Pancreas (tissue), 10 donors: ENCODE results near the gene SEL1L. TPM values are rescaled to one million over a fixed set of nuclear protein-coding genes. Genes with fewer than 3 reads are reported as not detected.
"Not testable (repeated sequence)": the region's sequence is repeated elsewhere in the genome, so short reads cannot be mapped to it uniquely, and the experiment has no call there.

Source experiments
- ATAC-seq, 4 donors: fragments of 200-7000 bp; cut with Tn5 transposase; one replicate each; pipeline versions ENCODE4 v1.8.0 to v1.9.1; 2020; ENCODE audit warnings: mild to moderate bottlenecking in 4 of 4, moderate library complexity in 4 of 4
- DNase-seq, 6 donors: peaks; one replicate each; pipeline ENCODE4 v3.0.0-alpha.2; 2020
- FAIRE-seq: peaks from 2 replicates; lab custom pipeline; 2012; peaks lifted over from hg19 to GRCh38; lab: Jason Lieb, UNC
- H3K27ac ChIP-seq, 4 donors: fragments of 200-600 bp; sonication (generic); 1 replicate in 3 of 4; 2 replicates in 1 of 4; pipeline versions ENCODE4 v1.5.0 to v1.8.0; 2020
- H3K27me3 ChIP-seq, 4 donors: fragments of 200-600 bp; one replicate each; pipeline ENCODE4 v1.8.0; 2021
- H3K36me3 ChIP-seq, 3 donors: fragments of 200-600 bp; sonication (generic) in 1 of 3; one replicate each; pipeline versions ENCODE4 v1.5.0 to v1.8.0; 2020 to 2021
- H3K4me1 ChIP-seq, 3 donors: fragments of 200-600 bp; one replicate each; pipeline ENCODE4 v1.8.0; 2021
- H3K4me3 ChIP-seq, 4 donors: fragments of 200-600 bp; sonication (generic) in 2 of 4; one replicate each; pipeline versions ENCODE4 v1.5.0 to v1.8.0; 2020 to 2021
- H3K9me3 ChIP-seq, 4 donors: fragments of 200-600 bp; one replicate each; pipeline ENCODE4 v1.8.0; 2021
- WGBS, 2 donors: extraction: QIAGEN DNeasy Blood & Tissue Kit; methylation state at CpG; one replicate each; pipeline ENCODE4 v1.1.7; 2013; 5-methylcytosine and 5-hydroxymethylcytosine counted together
- intact Hi-C, 3 donors: fragments of 100-400 bp; cut with DNase I; formaldehyde crosslinking; loops; one replicate each; pipeline versions ENCODE4 v1.11.1 to v1.14.2; 2022
- polyA plus RNA-seq, 2 donors: library from polyadenylated mRNA; stranded (reverse); fragments of 200-250 nt; gene quantifications; one replicate each; pipeline ENCODE4 v1.2.3, GENCODE V29; 2013
- total RNA-seq, 6 donors: library from RNA; stranded (reverse); fragmentation: NEBNext Ultra II Directional in 4 of 6; extraction: Animal tissue kit (Norgen Biotek cat#: 25700) in 4 of 6; gene quantifications; one replicate each; pipeline versions ENCODE4 v1.2.1 to v1.2.4, GENCODE V29; 2021 to 2023
- TF ChIP-seq, protein P1 (sequence below), 4 donors: fragments of 200-600 bp; sonication (generic) in 3 of 4; IDR thresholded peaks; one replicate each; pipeline versions ENCODE4 v1.5.0 to v1.8.0; 2021; ENCODE audit warnings: antibody characterized with exemption in 4 of 4
- donor health status: healthy with polysubstance abuse.
- donor health status: DM: no; HTN: no; CAD: no; lungs with moderate emphysema.
- donor health status: DM: no; HTN: no; CAD: no.
- donor health status: control.
- donor health status: control.
- donor health status: Bipolar disorder and iron deficiency.
- donor health status: DM: yes; HTN: yes; CAD: no.
- donor health status: DM: no; HTN: no; CAD: no.
- donor health status: DM: no; HTN: no; CAD: no.
- donor health status: DM: yes; HTN: yes; CAD: no.

The SEL1L gene
- total and polyA plus RNA-seq, 8 donors, result 54.5 to 763 (median 423) TPM

- TF ChIP-seq, protein P1, sequence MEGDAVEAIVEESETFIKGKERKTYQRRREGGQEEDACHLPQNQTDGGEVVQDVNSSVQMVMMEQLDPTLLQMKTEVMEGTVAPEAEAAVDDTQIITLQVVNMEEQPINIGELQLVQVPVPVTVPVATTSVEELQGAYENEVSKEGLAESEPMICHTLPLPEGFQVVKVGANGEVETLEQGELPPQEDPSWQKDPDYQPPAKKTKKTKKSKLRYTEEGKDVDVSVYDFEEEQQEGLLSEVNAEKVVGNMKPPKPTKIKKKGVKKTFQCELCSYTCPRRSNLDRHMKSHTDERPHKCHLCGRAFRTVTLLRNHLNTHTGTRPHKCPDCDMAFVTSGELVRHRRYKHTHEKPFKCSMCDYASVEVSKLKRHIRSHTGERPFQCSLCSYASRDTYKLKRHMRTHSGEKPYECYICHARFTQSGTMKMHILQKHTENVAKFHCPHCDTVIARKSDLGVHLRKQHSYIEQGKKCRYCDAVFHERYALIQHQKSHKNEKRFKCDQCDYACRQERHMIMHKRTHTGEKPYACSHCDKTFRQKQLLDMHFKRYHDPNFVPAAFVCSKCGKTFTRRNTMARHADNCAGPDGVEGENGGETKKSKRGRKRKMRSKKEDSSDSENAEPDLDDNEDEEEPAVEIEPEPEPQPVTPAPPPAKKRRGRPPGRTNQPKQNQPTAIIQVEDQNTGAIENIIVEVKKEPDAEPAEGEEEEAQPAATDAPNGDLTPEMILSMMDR (IDR thresholded peaks at IDR 0.05), result no peak
- intact Hi-C loops, result no loop called here
Observed at GRCh38 chr14:81434230-81434629, 99.4 kb downstream of the SEL1L start.

DNA sequence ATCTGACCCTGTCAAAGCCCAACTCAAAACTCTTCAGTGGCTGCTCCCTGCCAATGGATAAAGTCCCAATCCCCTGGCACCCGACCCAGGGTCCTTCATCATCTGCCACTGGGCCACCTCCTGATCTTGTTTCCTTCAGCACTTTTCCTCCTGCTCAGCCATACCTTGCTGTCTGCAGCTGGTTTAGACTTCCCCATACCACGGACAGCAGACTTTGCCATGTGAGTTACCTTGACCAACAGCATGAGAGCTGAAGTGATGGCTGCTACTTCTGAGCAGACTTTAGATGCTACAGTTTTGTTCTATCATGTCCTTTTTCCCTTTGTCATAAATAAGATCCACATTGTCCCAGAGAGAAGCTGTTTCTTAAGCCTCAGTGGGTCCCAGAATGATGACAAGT lies 100.3 kb downstream of the SEL1L start:
- 61 to 69% methylated on average over 2 of the region's 2 CpGs for WGBS, 2 donors
- no peak for FAIRE-seq
- H3K4me3 ChIP-seq, result no peak overlapping the region
- no peaks in the 10 kb centered on the region for H3K36me3 ChIP-seq
- no peaks in the 10 kb centered on the region for H3K9me3 ChIP-seq
- no peak for ATAC-seq
- H3K27ac ChIP-seq, result no peak overlapping the region
- intact Hi-C loops, result no loop called here
- TF ChIP-seq, protein P1 (IDR thresholded peaks at IDR 0.05), result no peak
- no peak for DNase-seq
- H3K27me3 ChIP-seq, result peaks cover 0 to 3% (median 0%) of the 10 kb centered on the region in 4 donors
- H3K4me1 ChIP-seq, result peaks cover 0 to 6% (median 5%) of the 10 kb centered on the region in 3 donors

More at GRCh38 chr14:81434230-81434629, 99.4 kb downstream of the SEL1L start:
- DNase-seq, result no peak
- Histone ChIP-seq H3K36me3 (no peaks in the 10 kb centered on the region), H3K4me3 (no peak overlapping the region), H3K9me3 (no peaks in the 10 kb centered on the region), H3K27ac (no peak overlapping the region), H3K27me3 (peaks cover 0 to 4% (median 0%) of the 10 kb centered on the region in 4 donors), H3K4me1 (peaks cover 0 to 6% (median 5%) of the 10 kb centered on the region in 3 donors)
- 80 to 82% methylated on average over 4 of the region's 4 CpGs for WGBS, 2 donors
- ATAC-seq, result no peak
- no peak for FAIRE-seq

DNA sequence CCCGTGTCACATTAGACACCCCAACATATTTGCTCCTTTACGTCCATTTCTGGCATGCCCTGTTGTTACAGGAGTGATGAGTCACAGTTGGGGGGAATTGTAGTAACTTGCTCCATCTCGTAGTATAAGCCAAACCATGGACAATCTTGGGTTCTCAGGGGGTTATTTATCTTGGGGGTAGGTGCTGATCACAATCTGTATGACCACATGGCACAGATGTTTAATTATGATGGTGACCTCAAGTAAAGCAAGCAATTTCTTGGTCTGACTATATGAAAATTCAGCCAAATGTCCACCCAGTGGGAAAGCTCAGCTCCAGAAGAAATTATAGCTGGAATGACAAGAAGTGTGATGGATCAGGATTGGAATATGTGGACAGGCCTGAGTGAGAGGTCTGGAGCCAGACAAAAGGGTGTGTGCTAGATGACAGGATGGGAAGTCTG lies 101.4 kb downstream of the SEL1L start:
- 76 to 89% methylated on average over 3 of the region's 3 CpGs for WGBS, 2 donors
- no peak for FAIRE-seq

DNA sequence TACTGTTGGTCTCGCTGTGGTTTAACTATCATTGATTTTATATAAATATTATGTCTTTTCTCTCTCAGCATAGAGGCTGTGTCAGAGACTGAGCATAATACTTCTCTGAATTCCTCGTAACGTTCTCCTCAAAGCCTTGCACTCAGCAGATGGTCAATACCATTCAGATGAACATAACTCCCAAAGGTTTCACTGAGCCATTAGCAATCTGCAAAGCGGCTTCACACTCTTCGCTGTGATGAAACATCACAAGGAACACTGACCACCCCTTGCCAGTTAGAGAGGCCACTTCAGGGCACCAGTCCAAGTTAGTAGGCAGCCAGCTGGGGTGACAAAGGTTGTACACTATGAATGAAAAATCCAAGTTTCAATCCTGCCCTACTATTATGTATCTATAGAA lies 103.4 kb downstream of the SEL1L start:
- WGBS, 2 donors, result 78 to 84% methylated on average over 5 of the region's 5 CpGs
- Histone ChIP-seq H3K9me3 (no peaks in the 10 kb centered on the region), H3K4me3 (no peak overlapping the region), H3K4me1 (no peaks in the 10 kb centered on the region), H3K27ac (no peak overlapping the region), H3K36me3 (no peaks in the 10 kb centered on the region), H3K27me3 (no peaks in the 10 kb centered on the region)
- FAIRE-seq, result no peak
- DNase-seq, result no peak
- no peak for ATAC-seq
- TF ChIP-seq, protein P1 (IDR thresholded peaks at IDR 0.05), result no peak
- intact Hi-C loops, result no loop called here

More for the DNA sequence above, 101.4 kb downstream of the SEL1L start:
- intact Hi-C loops, result no loop called here
- DNase-seq (no peak), ATAC-seq (no peak)
- peaks cover 0 to 6% (median 5%) of the 10 kb centered on the region in 3 donors for H3K4me1 ChIP-seq
- H3K9me3 ChIP-seq, result no peaks in the 10 kb centered on the region
- no peak overlapping the region for H3K4me3 ChIP-seq
- no peak overlapping the region for H3K27ac ChIP-seq
- H3K36me3 ChIP-seq, result no peaks in the 10 kb centered on the region
- H3K27me3 ChIP-seq, result no peaks in the 10 kb centered on the region
- TF ChIP-seq, protein P1 (IDR thresholded peaks at IDR 0.05), result no peak

GRCh38 chr14:81429749-81430148 lies 103.9 kb downstream of the SEL1L start:
- H3K36me3 ChIP-seq, FAIRE-seq, DNase-seq, H3K27ac ChIP-seq, intact Hi-C loops, H3K9me3 ChIP-seq, ATAC-seq, H3K4me3 ChIP-seq, H3K27me3 ChIP-seq, H3K4me1 ChIP-seq: not testable (repeated sequence)
- 85 to 95% methylated on average over 11 of the region's 11 CpGs for WGBS, 2 donors
